Inferior parietal cortex (tissue), 1 donor: ENCODE measurements around the gene NFE2L2.
"Not testable (repeated sequence)": the region's sequence is repeated elsewhere in the genome, so short reads cannot be mapped to it uniquely, and the experiment has no call there.

Experiments used
- DNase-seq: peaks from one replicate; pipeline ENCODE4 v3.0.0-alpha.2; 2016; ENCODE audit errors: extremely low spot score

Gene NFE2L2

DNA sequence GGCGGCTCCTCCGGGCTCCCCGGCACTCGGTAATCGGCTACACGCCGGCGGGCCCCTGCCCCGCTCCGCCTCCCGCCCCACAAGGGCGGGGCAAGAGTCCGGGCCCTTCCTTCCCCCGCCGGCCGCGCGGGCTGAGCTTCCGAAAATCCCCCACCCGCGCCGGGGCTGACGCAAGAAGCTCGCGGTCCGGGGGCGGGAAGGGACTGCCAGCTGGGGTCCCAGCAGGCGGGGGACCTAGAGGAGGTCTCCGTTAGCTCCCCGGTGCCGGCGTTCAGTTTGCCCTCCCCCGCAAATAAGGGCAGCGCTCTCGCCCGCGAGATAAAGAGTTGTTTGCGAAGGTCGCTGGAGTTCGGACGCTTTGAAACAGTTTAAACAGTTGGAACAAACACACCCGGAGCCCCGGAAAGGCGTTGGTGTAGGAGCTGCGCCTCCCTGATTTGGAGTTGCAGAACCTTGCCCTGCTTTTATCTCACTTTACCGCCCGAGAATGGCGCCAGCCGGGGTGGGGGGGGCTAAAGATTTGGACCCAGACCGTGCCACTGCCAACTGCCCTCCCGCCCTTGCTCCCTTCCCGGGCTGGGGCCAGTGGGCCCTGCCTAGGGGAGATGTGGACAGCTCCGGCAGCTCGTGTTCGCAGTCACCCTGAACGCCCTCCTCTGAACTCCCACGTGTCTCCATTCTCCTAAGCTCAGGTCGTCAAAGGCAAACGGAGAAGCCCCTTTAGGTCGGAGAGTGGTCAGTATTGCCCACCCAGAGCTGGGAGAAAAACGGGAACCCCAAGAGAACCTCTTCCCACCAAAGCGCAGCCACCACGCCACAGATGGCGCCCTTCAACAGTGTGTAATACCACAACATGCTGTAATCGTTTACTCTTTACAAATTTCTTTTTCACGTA, at the start of gene NFE2L2:
NFE2L2 (minus strand) TSS at position 35 of the 895 bp plus-strand sequence. CDS start 151 bp downstream, outside the sequence.
- peak; percentile 83 for DNase-seq

DNA sequence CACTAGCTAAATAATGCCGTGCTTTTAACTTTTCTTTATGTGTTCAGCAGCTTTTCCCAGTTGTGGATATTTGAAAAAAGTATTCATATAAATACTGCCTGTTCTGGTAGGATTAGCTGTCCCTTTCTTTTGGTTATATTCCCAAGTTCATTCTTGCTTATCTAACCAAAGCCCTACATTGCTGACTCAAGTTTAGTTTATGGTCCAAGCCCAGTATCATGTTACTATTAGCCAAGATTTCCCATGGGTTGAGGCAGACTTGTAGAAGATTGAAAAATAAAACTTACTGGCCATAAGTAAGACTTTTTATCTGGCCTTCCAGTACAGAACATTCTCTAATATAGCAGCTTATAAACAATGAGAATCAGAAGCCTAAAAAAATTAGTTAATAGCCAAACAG, 49.7 kb upstream of the NFE2L2 start:
- DNase-seq = no peak

GRCh38 chr2:177313162-177313781, 48.7 kb upstream of the NFE2L2 start:
- no peak for DNase-seq

- no peak for DNase-seq
Observed at GRCh38 chr2:177312562-177312961, 48.0 kb upstream of the NFE2L2 start.

- DNase-seq = not testable (repeated sequence)
Observed at GRCh38 chr2:177309672-177310309, 45.3 kb upstream of the NFE2L2 start.

DNA sequence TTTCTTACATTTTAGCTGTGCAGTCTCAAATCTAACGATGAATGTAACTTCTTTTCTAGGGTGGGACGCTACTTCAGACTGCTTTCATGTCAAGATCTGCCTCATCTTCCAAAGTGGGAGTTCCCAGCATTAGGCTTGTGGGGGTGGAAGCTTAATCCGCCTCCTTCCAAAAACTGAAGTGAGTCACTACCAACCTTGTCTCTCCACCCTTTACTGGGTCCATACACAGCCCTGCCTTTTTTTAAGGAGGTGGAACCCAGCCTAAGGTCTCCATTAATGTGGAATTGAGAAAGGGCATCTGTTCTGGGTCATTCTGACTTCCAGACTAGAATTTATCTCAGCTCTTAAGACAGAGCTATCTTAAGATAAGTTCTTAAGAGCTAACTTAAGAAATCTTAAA, 42.0 kb upstream of the NFE2L2 start:
- no peak for DNase-seq

GRCh38 chr2:177303939-177304338, 39.4 kb upstream of the NFE2L2 start:
- DNase-seq = no peak

GRCh38 chr2:177302552-177302951, 38.0 kb upstream of the NFE2L2 start:
- no peak for DNase-seq

GRCh38 chr2:177298191-177298590, 33.7 kb upstream of the NFE2L2 start:
- no peak for DNase-seq

DNA sequence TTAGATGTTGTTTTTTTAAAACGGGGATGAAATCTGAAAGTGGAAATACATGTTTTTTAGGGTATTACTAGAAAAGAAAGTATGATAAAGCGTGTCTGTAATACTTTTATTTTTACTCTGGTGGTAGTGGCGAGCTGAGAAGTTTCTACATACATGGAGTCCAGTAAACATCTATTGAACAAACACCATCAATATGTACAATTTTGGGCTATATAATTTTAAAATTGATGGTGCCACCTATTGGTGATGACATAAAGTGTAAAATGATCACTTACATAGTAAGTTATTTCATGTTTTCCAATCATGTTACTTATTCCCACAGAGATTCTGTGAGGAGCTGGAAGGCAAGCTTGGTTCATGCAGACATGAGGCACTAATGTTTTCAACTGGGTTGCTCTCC, 31.5 kb upstream of the NFE2L2 start:
- DNase-seq = peak; percentile 55

- no peak for DNase-seq
Observed at GRCh38 chr2:177295484-177295883, 31.0 kb upstream of the NFE2L2 start.

DNA sequence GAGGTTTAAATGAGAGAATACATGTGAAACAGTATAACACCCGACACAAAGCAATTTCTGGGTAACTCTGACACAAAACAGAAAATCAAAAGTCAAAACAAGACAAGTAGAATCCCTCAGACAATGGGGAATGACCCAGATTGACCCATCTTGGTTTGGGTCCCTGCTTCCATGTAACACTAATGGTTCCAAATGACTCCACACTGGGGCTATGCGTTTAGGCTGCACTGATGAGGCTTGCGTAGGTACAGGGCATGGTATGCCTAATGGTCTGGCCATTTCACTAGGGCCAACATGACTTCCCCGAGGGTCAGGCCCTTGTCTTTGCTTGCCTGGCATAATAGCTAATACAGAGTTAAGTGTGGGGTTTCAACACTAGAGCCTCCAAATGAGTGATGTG, 27.2 kb upstream of the NFE2L2 start:
- DNase-seq = no peak

DNA sequence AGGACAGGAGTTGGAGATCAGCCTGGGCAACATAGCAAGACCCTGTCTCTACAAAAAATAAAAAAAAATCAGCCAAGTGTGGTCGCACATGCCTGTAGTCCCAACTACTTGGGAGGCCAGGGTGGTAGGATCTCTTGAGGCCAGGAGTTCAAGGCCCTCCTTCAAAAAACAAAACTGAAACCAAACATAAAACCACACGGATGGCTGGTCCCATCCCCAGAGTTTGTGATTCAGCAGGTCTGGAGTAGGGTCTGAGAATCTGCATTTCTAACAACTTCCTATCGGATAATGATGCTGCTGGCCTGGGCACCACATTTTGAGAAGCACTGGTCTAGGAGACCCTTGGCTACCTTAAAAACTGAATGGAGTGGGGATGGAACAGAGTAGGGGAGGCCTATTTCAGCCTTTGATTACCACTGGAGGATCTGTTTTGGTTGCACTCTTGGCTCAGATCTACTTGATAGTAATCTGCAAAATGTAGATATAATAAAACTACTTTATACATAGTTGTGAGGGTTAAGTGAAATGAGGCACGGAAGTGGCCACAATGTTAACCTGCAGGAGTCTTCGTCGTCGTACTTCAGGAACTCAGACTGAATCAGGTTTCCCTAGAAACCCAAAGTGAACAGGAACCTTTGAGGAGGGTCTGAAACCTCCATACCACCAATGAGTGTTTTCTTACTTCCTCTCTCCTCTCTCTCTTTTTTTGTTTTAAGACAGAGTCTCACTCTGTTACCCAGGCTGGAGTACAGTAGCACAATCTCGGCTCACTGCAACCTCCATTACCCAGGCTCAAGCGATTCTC, 25.5 kb upstream of the NFE2L2 start:
- DNase-seq = no peak

DNA sequence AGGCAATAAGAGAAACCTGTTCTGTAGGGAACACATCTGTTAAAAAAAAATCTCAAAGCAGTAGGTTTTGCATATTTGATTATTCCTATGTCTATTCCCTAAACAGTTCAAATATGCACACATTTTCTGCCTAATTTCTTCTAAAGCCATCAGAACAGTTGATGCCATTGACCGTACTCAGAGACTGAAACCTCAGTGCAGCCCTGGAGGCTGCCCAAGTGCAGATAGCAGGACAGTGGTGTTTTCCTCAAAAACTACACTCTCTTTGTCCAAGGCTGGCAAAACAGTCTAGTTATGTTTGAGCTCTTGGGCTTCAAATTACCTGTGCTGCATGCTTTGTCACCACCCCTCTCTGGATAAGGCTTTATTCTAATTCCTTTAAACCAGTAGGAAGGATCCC, 23.3 kb upstream of the NFE2L2 start:
- DNase-seq = no peak

- no peak for DNase-seq
Observed at GRCh38 chr2:177285892-177286715, 21.6 kb upstream of the NFE2L2 start.

- DNase-seq = no peak
Observed at GRCh38 chr2:177284531-177284930, 20.0 kb upstream of the NFE2L2 start.

GRCh38 chr2:177283906-177284305, 19.4 kb upstream of the NFE2L2 start:
- no peak for DNase-seq

DNA sequence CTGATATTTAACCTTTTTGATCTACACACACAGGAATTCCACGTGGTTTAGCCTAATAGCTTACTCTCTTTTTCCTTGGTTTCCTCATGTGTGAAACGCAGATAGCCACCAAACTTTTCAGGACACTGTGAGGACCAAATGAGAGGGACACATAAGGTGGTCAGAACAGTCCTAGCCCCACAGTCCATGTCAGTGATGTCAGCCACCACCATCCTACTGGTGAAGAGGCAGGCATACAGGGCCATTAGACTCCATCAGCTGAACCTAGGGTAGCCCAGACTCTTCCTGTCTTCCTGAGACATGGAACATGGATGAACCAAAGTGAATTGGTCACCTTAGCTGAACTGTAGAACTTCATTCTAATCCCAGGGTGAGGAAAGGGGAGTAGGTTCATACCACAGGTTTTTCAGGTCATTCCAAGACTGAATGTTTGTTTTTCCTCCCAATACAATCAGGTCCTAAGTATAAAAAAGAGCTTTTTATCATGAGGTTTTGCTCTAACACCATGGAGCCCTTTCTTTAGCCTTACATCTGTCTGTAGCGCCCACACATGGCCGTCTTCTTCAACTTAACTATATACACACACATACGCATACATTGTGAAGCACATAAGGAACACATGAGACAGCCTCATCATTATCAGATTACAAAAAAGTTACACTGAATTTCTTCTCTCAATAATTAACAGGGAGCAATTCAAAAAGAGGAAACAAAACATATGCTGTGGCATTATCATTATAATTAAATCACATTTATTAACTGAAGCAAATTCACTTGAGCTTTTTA, 18.5 kb upstream of the NFE2L2 start:
- DNase-seq = no peak

DNA sequence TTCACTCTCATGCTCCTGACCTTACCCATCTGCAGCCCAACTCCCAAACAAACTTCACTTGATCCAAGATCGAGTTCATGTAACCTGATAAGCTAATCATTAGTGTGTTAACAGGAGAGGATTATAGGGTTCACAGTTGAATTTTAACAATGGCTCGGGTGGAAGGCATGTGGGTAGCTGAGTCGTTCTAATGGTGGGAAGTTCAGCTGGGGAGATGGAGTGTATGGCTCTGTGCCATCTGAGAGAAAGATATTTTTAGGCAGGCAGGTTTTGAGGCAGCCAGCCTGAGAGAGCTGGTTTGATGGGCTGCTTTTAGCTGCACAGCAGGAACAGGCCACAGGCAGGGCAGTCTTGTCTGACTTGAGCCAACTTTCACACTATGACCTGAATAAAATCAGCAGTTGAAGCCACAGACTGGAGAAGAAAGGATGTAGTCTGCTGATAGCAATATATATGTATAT, 17.7 kb upstream of the NFE2L2 start:
- DNase-seq = no peak
